Loucy (cell line): ENCODE data around the gene CLDN20.

ENCODE experiments used
- H2AFZ ChIP-seq: fragments of 200-600 bp; sonication (generic); 2 replicates; pipeline ENCODE4 v1.6.0; 2016; ENCODE audit warnings: antibody characterized with exemption, mild to moderate bottlenecking, low read length, moderate library complexity
- H3F3A ChIP-seq: fragments of 200-600 bp; 2 replicates; pipeline ENCODE4 v1.6.0; 2016; ENCODE audit warnings: antibody characterized with exemption, low read depth, mild to moderate bottlenecking
- H3K27me3 ChIP-seq: fragments of 200-600 bp; sonication (generic); 2 replicates; pipeline ENCODE4 v1.6.1; 2014; ENCODE audit warnings: low read length, mild to moderate bottlenecking; ENCODE audit not compliant: insufficient read depth, poor library complexity, severe bottlenecking
- H3K36me3 ChIP-seq: fragments of 200-600 bp; sonication (generic); 2 replicates; pipeline ENCODE4 v1.6.1; 2016; ENCODE audit warnings: low read length; ENCODE audit not compliant: insufficient read depth
- H3K4me1 ChIP-seq: fragments of 200-600 bp; sonication (generic); 2 replicates; pipeline ENCODE4 v1.5.1; 2014; ENCODE audit warnings: low read length, mild to moderate bottlenecking; ENCODE audit not compliant: insufficient read depth, poor library complexity, severe bottlenecking
- H3K4me2 ChIP-seq: fragments of 200-600 bp; sonication (generic); 2 replicates; pipeline ENCODE4 v1.6.0; 2014; ENCODE audit warnings: antibody characterized with exemption, low read length, low read depth, mild to moderate bottlenecking; ENCODE audit not compliant: poor library complexity, severe bottlenecking
- H3K4me3 ChIP-seq: fragments of 200-600 bp; sonication (generic); 2 replicates; pipeline ENCODE4 v1.5.1; 2014; ENCODE audit warnings: low read length, mild to moderate bottlenecking, mixed read lengths; ENCODE audit not compliant: poor library complexity, severe bottlenecking
- H3K79me2 ChIP-seq: fragments of 200-600 bp; sonication (generic); 2 replicates; pipeline ENCODE4 v1.6.1; 2014; ENCODE audit warnings: low read length; ENCODE audit not compliant: insufficient read depth
- H3K9ac ChIP-seq: fragments of 200-600 bp; sonication (generic); 2 replicates; pipeline ENCODE4 v1.6.0; 2014; ENCODE audit warnings: mild to moderate bottlenecking, low read depth, low read length, moderate library complexity; ENCODE audit not compliant: poor library complexity, severe bottlenecking
- H3K9me2 ChIP-seq: fragments of 200-600 bp; sonication (generic); replicated peaks from 2 replicates; pipeline ENCODE4 v1.6.1; 2016; ENCODE audit warnings: low read depth, low read length, mixed read lengths
- H3K9me3 ChIP-seq: fragments of 200-600 bp; sonication (generic); 2 replicates; pipeline ENCODE4 v1.6.1; 2014; ENCODE audit warnings: mild to moderate bottlenecking, antibody characterized with exemption, low read length, low read depth; ENCODE audit not compliant: insufficient read depth
- H4K20me1 ChIP-seq: fragments of 200-600 bp; sonication (generic); 2 replicates; pipeline ENCODE4 v1.6.0; 2014; ENCODE audit warnings: antibody characterized with exemption, low read length, mild to moderate bottlenecking; ENCODE audit not compliant: insufficient read depth, poor library complexity, severe bottlenecking
- CTCF ChIP-seq: fragments of 200-600 bp; sonication (generic); conservative IDR thresholded peaks from 2 replicates; pipeline ENCODE4 v1.5.1; 2014; ENCODE audit warnings: mild to moderate bottlenecking, antibody characterized with exemption, low read length
- EZH2phosphoT487 ChIP-seq: fragments of 200-600 bp; IDR thresholded peaks from 2 replicates; pipeline ENCODE4 v1.6.1; 2018; ENCODE audit warnings: antibody characterized with exemption, mild to moderate bottlenecking, moderate library complexity, borderline replicate concordance

The CLDN20 gene

DNA sequence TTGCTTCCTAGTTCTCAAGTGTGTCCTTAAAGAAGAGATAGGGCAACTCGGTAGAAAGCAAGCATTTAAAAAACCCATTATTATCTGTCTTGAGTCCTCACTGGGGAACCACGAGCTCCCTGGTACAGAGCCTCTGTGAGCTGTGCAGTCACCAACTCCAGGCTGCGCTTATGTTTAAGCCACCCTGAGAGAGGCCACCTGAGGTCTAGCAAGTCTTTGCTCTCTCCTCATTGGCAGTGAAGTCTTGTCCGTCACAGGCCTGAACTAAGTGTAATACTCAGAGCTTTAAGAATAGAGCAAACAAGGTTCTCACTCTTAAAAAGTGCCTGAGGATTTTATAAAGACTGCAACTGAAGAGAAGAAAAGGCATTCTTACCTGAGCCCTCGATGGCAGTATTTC lies 3.9 kb upstream of the CLDN20 start:
- Histone ChIP-seq H3K9me3 (no peaks in the 10 kb centered on the region), H4K20me1 (no peaks in the 10 kb centered on the region), H3K9ac (no peak overlapping the region), H3K79me2 (no peaks in the 10 kb centered on the region), H3K4me1 (no peaks in the 10 kb centered on the region), H3K4me2 (no peak overlapping the region), H3F3A (no peaks in the 10 kb centered on the region), H3K36me3 (peaks cover 67% of the 10 kb centered on the region; the same call in 1 of the 2 replicates), H2AFZ (no peak overlapping the region), H3K27me3 (no peaks in the 10 kb centered on the region), H3K9me2 (no peaks in the 10 kb centered on the region), H3K4me3 (no peak overlapping the region)
- TF ChIP-seq CTCF (no peak), EZH2phosphoT487 (no peak)

DNA sequence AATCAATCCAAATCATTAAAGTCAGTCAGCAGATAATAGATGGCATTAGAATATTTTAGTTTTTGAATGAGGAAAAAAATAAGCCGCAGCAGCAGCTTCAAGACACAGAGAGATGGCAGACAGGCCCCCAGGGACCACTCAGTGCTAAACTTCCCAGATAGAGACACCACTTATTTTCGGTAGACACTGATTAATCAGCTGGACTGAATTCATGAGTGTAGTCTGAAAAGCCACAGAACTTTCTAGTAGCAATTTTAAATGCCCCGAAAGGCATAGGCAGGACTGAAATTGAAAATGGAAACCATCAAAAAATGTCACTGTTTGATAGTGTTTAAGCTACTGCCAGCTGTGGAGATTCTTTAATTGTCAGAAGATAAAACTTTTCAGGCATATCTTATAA lies 3.1 kb upstream of the CLDN20 start:
- H3K36me3 ChIP-seq = peaks cover 60% of the 10 kb centered on the region; the same call in 1 of the 2 replicates

GRCh38 chr6:155261111-155261900 lies 2.5 kb upstream of the CLDN20 start:
- H3K4me2 ChIP-seq = no peak overlapping the region
- no peaks in the 10 kb centered on the region for H4K20me1 ChIP-seq
- TF ChIP-seq EZH2phosphoT487 (no peak), CTCF (no peak)
- H3K27me3 ChIP-seq = no peaks in the 10 kb centered on the region
- no peak overlapping the region for H3K4me3 ChIP-seq
- no peaks in the 10 kb centered on the region for H3K79me2 ChIP-seq
- H3K36me3 ChIP-seq = peaks cover 59% of the 10 kb centered on the region; the same call in 1 of the 2 replicates
- H3K9me2 ChIP-seq = no peaks in the 10 kb centered on the region
- no peaks in the 10 kb centered on the region for H3K9me3 ChIP-seq
- no peaks in the 10 kb centered on the region for H3F3A ChIP-seq
- no peak overlapping the region for H2AFZ ChIP-seq
- no peak overlapping the region for H3K9ac ChIP-seq
- no peaks in the 10 kb centered on the region for H3K4me1 ChIP-seq

More for the DNA sequence above, 3.1 kb upstream of the CLDN20 start:
- Histone ChIP-seq H3F3A (no peaks in the 10 kb centered on the region), H3K9me3 (no peaks in the 10 kb centered on the region), H4K20me1 (no peaks in the 10 kb centered on the region), H3K4me2 (no peak overlapping the region), H3K27me3 (no peaks in the 10 kb centered on the region), H3K79me2 (no peaks in the 10 kb centered on the region), H3K4me3 (no peak overlapping the region), H3K4me1 (no peaks in the 10 kb centered on the region), H2AFZ (no peak overlapping the region), H3K9ac (no peak overlapping the region), H3K9me2 (no peaks in the 10 kb centered on the region)
- TF ChIP-seq CTCF = no peak
- TF ChIP-seq EZH2phosphoT487 = no peak
